ENCODE measurements around the gene FBXO34. TPM values are rescaled to one million over a fixed set of nuclear protein-coding genes. Genes with fewer than 3 reads are reported as not detected.

Gene FBXO34
- total and polyA plus RNA-seq, 12 donors, result 5.9 to 31.0 (median 18.5) TPM

GRCh38 chr14:55274146-55274545 lies 2.9 kb downstream of the FBXO34 start:
- 17 to 29% (median 23%) methylated on average over 3 of the region's 3 CpGs for WGBS, 4 donors
- H3K4me3 ChIP-seq, result peak overlapping the region in 1 of 4 donors; percentile 70
- peak overlapping the region in 2 of 5 donors; percentile 15 to 18 for H3K27ac ChIP-seq
- intact Hi-C loops (cut with DNase I), result loop anchor here (5.0 to 10.0 kb wide), 2 partner anchors 81 to 83 kb away; no protein-coding TSS in a partner anchor
- peaks cover 44 to 49% of the 10 kb centered on the region in 2 donors for H3K4me1 ChIP-seq (replicated peaks in 1 of 2)
- TF ChIP-seq CTCF (IDR thresholded peaks at IDR 0.05), result no peak
- TF ChIP-seq POLR2A (IDR thresholded peaks at IDR 0.05), result no peak
- H3K36me3 ChIP-seq (replicated peaks in 1 of 2), result no peaks in the 10 kb centered on the region
- no peaks in the 10 kb centered on the region for H3K27me3 ChIP-seq
- H3K9me3 ChIP-seq (replicated peaks in 1 of 3), result no peaks in the 10 kb centered on the region
- DNase-seq, result no peak

- no peak for DNase-seq
- TF ChIP-seq POLR2A (IDR thresholded peaks at IDR 0.05) (no peak), CTCF (IDR thresholded peaks at IDR 0.05) (no peak)
- Histone ChIP-seq H3K36me3 (replicated peaks in 1 of 2) (no peaks in the 10 kb centered on the region), H3K4me1 (replicated peaks in 1 of 2) (peaks cover 44 to 49% of the 10 kb centered on the region in 2 donors), H3K27me3 (no peaks in the 10 kb centered on the region), H3K27ac (peak overlapping the region in 2 of 5 donors; percentile 18 to 19), H3K9me3 (replicated peaks in 1 of 3) (no peaks in the 10 kb centered on the region), H3K4me3 (no peak overlapping the region)
- intact Hi-C loops (cut with DNase I), result loop anchor here (5.0 to 10.0 kb wide), 2 partner anchors 80 to 83 kb away; no protein-coding TSS in a partner anchor
- WGBS, 4 donors, result 4 to 26% (median 9%) methylated on average over 1 of the region's 1 CpG
Observed at GRCh38 chr14:55274751-55275150, 3.5 kb downstream of the FBXO34 start.

- intact Hi-C loops (cut with DNase I), result loop anchor here in 1 of 2 donors (10.0 kb wide), 1 partner anchor 78 kb away; no protein-coding TSS in a partner anchor
- H3K9me3 ChIP-seq (replicated peaks in 1 of 3), result no peaks in the 10 kb centered on the region
- TF ChIP-seq CTCF (IDR thresholded peaks at IDR 0.05) (no peak), POLR2A (IDR thresholded peaks at IDR 0.05) (no peak)
- DNase-seq, result no peak
- no peak overlapping the region for H3K27ac ChIP-seq
- H3K27me3 ChIP-seq, result no peaks in the 10 kb centered on the region
- H3K4me3 ChIP-seq, result no peak overlapping the region
- H3K36me3 ChIP-seq (replicated peaks in 1 of 2), result no peaks in the 10 kb centered on the region
- WGBS, 4 donors, result 47 to 65% (median 56%) methylated on average over 3 of the region's 3 CpGs
- peaks cover 44 to 53% of the 10 kb centered on the region in 2 donors for H3K4me1 ChIP-seq (replicated peaks in 1 of 2)
Observed at GRCh38 chr14:55276736-55277135, 5.5 kb downstream of the FBXO34 start.

- Histone ChIP-seq H3K9me3 (replicated peaks in 1 of 3) (no peaks in the 10 kb centered on the region), H3K4me1 (replicated peaks in 1 of 2) (peaks cover 34 to 43% of the 10 kb centered on the region in 2 donors), H3K27ac (peak overlapping the region in 2 of 5 donors; percentile 4 to 13), H3K27me3 (no peaks in the 10 kb centered on the region), H3K4me3 (no peak overlapping the region), H3K36me3 (replicated peaks in 1 of 2) (no peaks in the 10 kb centered on the region)
- WGBS, 4 donors, result 79 to 90% (median 83%) methylated on average over 6 of the region's 6 CpGs
- intact Hi-C loops (cut with DNase I), result loop anchor here in 1 of 2 donors (10.0 kb wide), 1 partner anchor 77 kb away; no protein-coding TSS in a partner anchor
- DNase-seq, result no peak
- TF ChIP-seq CTCF (IDR thresholded peaks at IDR 0.05), result no peak
- TF ChIP-seq POLR2A (IDR thresholded peaks at IDR 0.05), result no peak
Observed at GRCh38 chr14:55277972-55278740, 6.9 kb downstream of the FBXO34 start.

Data from adrenal gland (tissue), 12 donors.